ENCODE data around the gene SGPP2. TPM values are rescaled to one million over a fixed set of nuclear protein-coding genes. Genes with fewer than 3 reads are reported as not detected.

The SGPP2 gene
- total RNA-seq, 3 donors from 2014 or later (not counting 1 experiment from before 2014, with no cell fraction given): 0.25 to 0.30 TPM; not detected in 1

GRCh38 chr2:222591661-222592060 lies 167.3 kb downstream of the SGPP2 start:
- Histone ChIP-seq H3K27me3 (ENCODE audit: control insufficient read depth, insufficient read depth, low read length) (no peaks in the 10 kb centered on the region), H3K4me3 (ENCODE audit: low read length) (no peak overlapping the region), H3K4me1 (ENCODE audit: control insufficient read depth, insufficient read depth, low read length) (no peaks in the 10 kb centered on the region), H3K27ac (ENCODE audit: low read length) (no peak overlapping the region), H3K36me3 (ENCODE audit: control insufficient read depth, insufficient read depth, low read length) (peaks cover 21% of the 10 kb centered on the region), H3K9me3 (ENCODE audit: control insufficient read depth, insufficient read depth, low read length) (no peaks in the 10 kb centered on the region)
- H3K4me1 Mint-ChIP-seq: peaks cover 7 to 8% of the 10 kb centered on the region in 2 donors
- no peak for TF ChIP-seq CTCF (IDR thresholded peaks at IDR 0.05)
- intact Hi-C loops (cut with micrococcal nuclease): no loop called here
- H3K36me3 Mint-ChIP-seq: no peaks in the 10 kb centered on the region
- ATAC-seq (no peak), DNase-seq (no peak)
- H3K27ac Mint-ChIP-seq: peak overlapping the region in 1 of 2 donors; percentile 8
- no peaks in the 10 kb centered on the region for H3K9me3 Mint-ChIP-seq
- H3K4me3 Mint-ChIP-seq: no peak overlapping the region
- WGBS (ENCODE audit: insufficient coverage): 100% methylated on average over 1 of the region's 1 CpG
- H3K27me3 Mint-ChIP-seq (ENCODE audit: low read depth in 2 of 2): no peaks in the 10 kb centered on the region

DNA sequence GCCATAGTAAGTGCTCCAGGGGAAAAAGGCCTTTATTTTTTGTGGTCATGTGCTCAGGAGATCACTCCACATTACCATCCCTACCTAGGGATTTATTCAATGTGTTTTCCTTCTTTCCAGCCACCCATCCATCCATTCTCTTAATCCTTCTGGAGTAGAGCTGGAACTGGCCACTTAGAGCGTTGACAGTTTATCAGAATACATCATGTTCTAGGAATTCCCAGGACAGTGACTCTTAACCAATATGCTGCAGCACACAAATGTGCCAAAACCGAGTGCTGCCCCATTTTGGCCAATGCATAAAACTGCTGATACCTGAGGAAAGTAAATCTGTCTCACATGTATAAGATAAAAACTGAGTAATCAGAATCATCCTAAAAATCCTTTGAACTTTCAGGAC lies 167.8 kb downstream of the SGPP2 start:
- no peak overlapping the region for H3K4me3 ChIP-seq (ENCODE audit: low read length)
- no peaks in the 10 kb centered on the region for H3K4me1 ChIP-seq (ENCODE audit: control insufficient read depth, insufficient read depth, low read length)
- H3K27me3 ChIP-seq (ENCODE audit: control insufficient read depth, insufficient read depth, low read length): no peaks in the 10 kb centered on the region
- Mint-ChIP-seq H3K27me3 (ENCODE audit: low read depth in 2 of 2) (no peaks in the 10 kb centered on the region), H3K9me3 (no peaks in the 10 kb centered on the region), H3K27ac (peak overlapping the region in 1 of 2 donors; percentile 8), H3K36me3 (no peaks in the 10 kb centered on the region), H3K4me3 (no peak overlapping the region), H3K4me1 (peaks cover 3% of the 10 kb centered on the region in 2 donors)
- WGBS (ENCODE audit: insufficient coverage): 90% methylated on average over 2 of the region's 2 CpGs
- peaks cover 26% of the 10 kb centered on the region for H3K36me3 ChIP-seq (ENCODE audit: control insufficient read depth, insufficient read depth, low read length)
- H3K9me3 ChIP-seq (ENCODE audit: control insufficient read depth, insufficient read depth, low read length): no peaks in the 10 kb centered on the region
- no peak for ATAC-seq
- intact Hi-C loops (cut with micrococcal nuclease): no loop called here
- no peak for DNase-seq
- H3K27ac ChIP-seq (ENCODE audit: low read length): no peak overlapping the region
- TF ChIP-seq CTCF (IDR thresholded peaks at IDR 0.05): no peak

- Histone ChIP-seq H3K4me1 (ENCODE audit: control insufficient read depth, insufficient read depth, low read length) (no peaks in the 10 kb centered on the region), H3K27me3 (ENCODE audit: control insufficient read depth, insufficient read depth, low read length) (no peaks in the 10 kb centered on the region), H3K36me3 (ENCODE audit: control insufficient read depth, insufficient read depth, low read length) (peaks cover 37% of the 10 kb centered on the region), H3K4me3 (ENCODE audit: low read length) (no peak overlapping the region), H3K27ac (ENCODE audit: low read length) (no peak overlapping the region), H3K9me3 (ENCODE audit: control insufficient read depth, insufficient read depth, low read length) (no peaks in the 10 kb centered on the region)
- H3K4me3 Mint-ChIP-seq: no peak overlapping the region
- no peaks in the 10 kb centered on the region for H3K36me3 Mint-ChIP-seq
- no peaks in the 10 kb centered on the region for H3K27me3 Mint-ChIP-seq (ENCODE audit: low read depth in 2 of 2)
- ATAC-seq (no peak), DNase-seq (no peak)
- H3K4me1 Mint-ChIP-seq: no peaks in the 10 kb centered on the region
- no peak overlapping the region for H3K27ac Mint-ChIP-seq
- H3K9me3 Mint-ChIP-seq: no peaks in the 10 kb centered on the region
- intact Hi-C loops (cut with micrococcal nuclease): no loop called here
- TF ChIP-seq CTCF (IDR thresholded peaks at IDR 0.05): no peak
- WGBS (ENCODE audit: insufficient coverage): no CpG with 5 or more reads among the region's 1 CpG
Observed at GRCh38 chr2:222594679-222595078, 170.3 kb downstream of the SGPP2 start.

DNA sequence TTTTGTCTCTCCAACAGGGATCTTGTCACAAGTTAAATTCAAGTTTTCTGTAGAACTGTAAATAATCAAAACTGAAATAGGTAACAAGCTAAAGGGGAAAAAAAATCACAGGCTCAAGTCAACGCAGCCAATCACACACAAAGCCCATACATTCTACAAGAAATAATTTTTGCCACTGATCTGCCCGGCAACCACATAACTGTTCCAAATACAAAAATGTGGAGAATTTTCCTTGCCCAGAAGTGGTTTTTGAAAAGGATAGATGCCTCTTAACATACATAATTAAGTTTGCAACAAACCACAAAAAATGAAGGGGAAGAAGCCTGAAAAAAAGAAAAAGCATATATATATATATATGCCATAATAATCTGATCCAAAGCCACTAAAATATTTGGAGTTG lies 171.2 kb downstream of the SGPP2 start:
- 100% methylated on average over 1 of the region's 2 CpGs for WGBS (ENCODE audit: insufficient coverage)
- peaks cover 42% of the 10 kb centered on the region for H3K36me3 ChIP-seq (ENCODE audit: control insufficient read depth, insufficient read depth, low read length)
- H3K36me3 Mint-ChIP-seq: no peaks in the 10 kb centered on the region
- H3K4me3 Mint-ChIP-seq: no peak overlapping the region
- H3K4me1 ChIP-seq (ENCODE audit: control insufficient read depth, insufficient read depth, low read length): no peaks in the 10 kb centered on the region
- TF ChIP-seq CTCF (IDR thresholded peaks at IDR 0.05): no peak
- H3K4me3 ChIP-seq (ENCODE audit: low read length): no peak overlapping the region
- no peak overlapping the region for H3K27ac Mint-ChIP-seq
- intact Hi-C loops (cut with micrococcal nuclease): no loop called here
- DNase-seq: no peak
- ATAC-seq: no peak
- H3K9me3 ChIP-seq (ENCODE audit: control insufficient read depth, insufficient read depth, low read length): no peaks in the 10 kb centered on the region
- H3K27ac ChIP-seq (ENCODE audit: low read length): no peak overlapping the region
- no peaks in the 10 kb centered on the region for H3K4me1 Mint-ChIP-seq
- no peaks in the 10 kb centered on the region for H3K27me3 ChIP-seq (ENCODE audit: control insufficient read depth, insufficient read depth, low read length)
- H3K27me3 Mint-ChIP-seq (ENCODE audit: low read depth in 2 of 2): no peaks in the 10 kb centered on the region
- no peaks in the 10 kb centered on the region for H3K9me3 Mint-ChIP-seq
